GM19025 (cell line): Measurements from ENCODE around the gene CELF2.

Experiments
- ATAC-seq: cut with Tn5 transposase; IDR thresholded peaks from one replicate; pipeline ENCODE4 v1.9.1; 2021; ENCODE audit warnings: mild to moderate bottlenecking, low read depth, moderate library complexity; ENCODE audit not compliant: unreplicated experiment

CELF2 gene

GRCh38 chr10:11307937-11308336, 290.3 kb downstream of the CELF2 start:
- ATAC-seq = no peak

- no peak for ATAC-seq
Observed at GRCh38 chr10:11311027-11311426, 293.4 kb downstream of the CELF2 start.

GRCh38 chr10:11313463-11313862, 295.8 kb downstream of the CELF2 start:
- ATAC-seq = no peak

- ATAC-seq = no peak
Observed at GRCh38 chr10:11317936-11318670, 300.4 kb downstream of the CELF2 start.

- ATAC-seq = no peak
Observed at GRCh38 chr10:11318826-11319598, 301.3 kb downstream of the CELF2 start.

GRCh38 chr10:11319990-11320602, 302.4 kb downstream of the CELF2 start:
- ATAC-seq = no peak

GRCh38 chr10:11320809-11321520, 303.3 kb downstream of the CELF2 start:
- ATAC-seq = no peak

GRCh38 chr10:11322698-11323097, 305.0 kb downstream of the CELF2 start:
- ATAC-seq = no peak

GRCh38 chr10:11324761-11325321, 307.2 kb downstream of the CELF2 start:
- ATAC-seq = no peak

GRCh38 chr10:11325817-11326216, 308.1 kb downstream of the CELF2 start:
- ATAC-seq = no peak

- no peak for ATAC-seq
Observed at GRCh38 chr10:11326241-11326640, 308.6 kb downstream of the CELF2 start.

- ATAC-seq = no peak
Observed at GRCh38 chr10:11326913-11327616, 309.4 kb downstream of the CELF2 start.

- ATAC-seq = no peak
Observed at GRCh38 chr10:11328264-11329061, 310.8 kb downstream of the CELF2 start.

- ATAC-seq = no peak
Observed at GRCh38 chr10:11329062-11329673, 311.5 kb downstream of the CELF2 start.

- no peak for ATAC-seq
Observed at GRCh38 chr10:11330383-11331045, 312.8 kb downstream of the CELF2 start.

GRCh38 chr10:11331046-11331577, 313.4 kb downstream of the CELF2 start:
- no peak for ATAC-seq

GRCh38 chr10:11331726-11332125, 314.1 kb downstream of the CELF2 start:
- ATAC-seq = no peak

- no peak for ATAC-seq
Observed at GRCh38 chr10:11332846-11333245, 315.2 kb downstream of the CELF2 start.
